Measurements from ENCODE around the gene IGSF10.

Gene IGSF10

DNA sequence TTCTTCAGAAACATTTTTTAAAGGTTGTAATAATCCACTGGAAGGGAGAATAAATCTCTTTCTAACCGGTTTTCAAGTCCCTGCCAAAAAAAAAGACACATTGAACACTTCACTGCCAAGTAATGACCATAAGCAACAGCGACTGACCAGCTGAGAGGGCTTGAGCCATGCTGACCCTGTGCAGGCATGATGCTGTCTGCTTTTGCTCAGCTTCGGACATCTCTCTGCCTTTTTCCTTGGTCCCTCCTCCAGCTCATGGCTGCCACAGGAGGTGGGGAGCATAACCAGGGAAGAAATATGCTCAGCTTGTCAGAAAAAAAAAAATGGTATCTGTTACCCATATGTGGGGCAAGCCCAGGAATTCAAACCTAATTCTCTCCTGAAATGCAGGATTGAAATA is 1.5 kb downstream of the IGSF10 start:
- DNase-seq, result no peak

DNA sequence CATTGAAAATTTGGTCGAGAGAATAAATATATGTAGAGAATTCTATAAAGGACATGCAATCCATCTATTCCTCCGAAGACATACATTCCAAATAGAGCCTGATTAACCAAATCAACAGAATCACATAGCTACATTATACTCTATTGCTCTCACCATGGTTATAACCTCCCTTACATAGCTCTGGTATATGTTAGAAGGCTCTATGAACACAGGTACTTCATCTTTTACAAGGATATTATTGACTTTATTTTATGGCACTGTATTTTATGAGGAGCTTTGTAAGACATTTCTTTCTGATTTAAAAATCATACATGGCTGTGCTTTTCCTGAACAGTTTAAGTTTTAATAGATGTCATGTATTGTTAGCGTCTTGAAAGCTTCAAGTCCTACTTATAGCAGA is 4.8 kb downstream of the IGSF10 start:
- DNase-seq, result no peak

DNA sequence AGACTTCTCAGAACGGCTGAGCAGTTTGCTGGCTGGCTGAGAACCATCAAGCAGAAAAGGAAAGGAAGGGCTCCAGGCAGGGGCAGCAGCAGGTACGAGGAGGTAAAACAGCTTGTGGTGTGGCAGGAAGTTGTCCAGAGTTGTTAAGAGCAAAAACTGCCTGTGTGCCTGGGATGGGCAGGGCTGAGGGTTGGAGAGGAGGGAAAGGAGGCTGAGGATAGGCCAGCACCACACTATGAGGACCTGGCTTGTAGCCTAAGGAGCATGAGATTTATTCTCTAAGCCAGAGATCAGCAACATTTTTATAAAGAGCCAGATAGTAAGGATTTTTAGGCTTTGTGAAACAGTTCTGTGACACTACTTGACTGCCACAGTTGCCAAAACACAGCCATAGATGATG is 8.0 kb downstream of the IGSF10 start:
- DNase-seq, result no peak

DNA sequence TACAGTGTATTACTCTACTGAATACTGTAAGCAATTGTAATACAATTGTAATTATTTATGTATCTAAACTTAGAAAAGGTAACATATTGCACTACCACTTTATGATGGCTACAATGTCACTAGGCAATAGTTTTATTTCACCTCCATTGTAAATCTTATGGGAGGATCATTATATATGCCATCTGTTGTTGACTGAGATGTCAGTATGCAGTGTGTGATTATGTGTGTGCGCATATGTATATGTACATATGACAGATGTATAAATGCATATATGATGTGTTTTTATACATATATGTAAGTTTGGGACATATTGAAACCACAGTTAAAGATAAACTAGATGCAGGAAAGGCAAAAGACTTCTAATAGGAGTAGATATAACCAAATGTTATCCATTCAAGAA is 8.5 kb downstream of the IGSF10 start:
- peak; percentile 24 for DNase-seq

DNA sequence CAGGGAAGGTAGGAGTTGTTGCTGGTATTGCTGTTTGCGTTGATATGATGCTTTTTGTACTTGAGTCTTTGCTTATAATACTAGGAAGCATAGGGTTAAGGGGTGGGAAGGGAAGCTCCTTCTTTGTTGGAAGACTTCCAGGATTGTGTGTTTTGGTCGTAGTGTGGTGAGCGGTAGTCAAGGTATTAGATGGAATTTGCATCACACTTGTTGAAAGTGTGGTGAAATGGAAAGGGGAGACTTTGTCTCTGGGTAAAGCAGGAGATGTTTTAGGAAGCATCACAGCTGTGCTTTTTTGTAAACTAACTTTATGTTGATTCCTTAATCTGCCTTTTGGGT is 14.9 kb downstream of the IGSF10 start:
- no peak for DNase-seq

DNA sequence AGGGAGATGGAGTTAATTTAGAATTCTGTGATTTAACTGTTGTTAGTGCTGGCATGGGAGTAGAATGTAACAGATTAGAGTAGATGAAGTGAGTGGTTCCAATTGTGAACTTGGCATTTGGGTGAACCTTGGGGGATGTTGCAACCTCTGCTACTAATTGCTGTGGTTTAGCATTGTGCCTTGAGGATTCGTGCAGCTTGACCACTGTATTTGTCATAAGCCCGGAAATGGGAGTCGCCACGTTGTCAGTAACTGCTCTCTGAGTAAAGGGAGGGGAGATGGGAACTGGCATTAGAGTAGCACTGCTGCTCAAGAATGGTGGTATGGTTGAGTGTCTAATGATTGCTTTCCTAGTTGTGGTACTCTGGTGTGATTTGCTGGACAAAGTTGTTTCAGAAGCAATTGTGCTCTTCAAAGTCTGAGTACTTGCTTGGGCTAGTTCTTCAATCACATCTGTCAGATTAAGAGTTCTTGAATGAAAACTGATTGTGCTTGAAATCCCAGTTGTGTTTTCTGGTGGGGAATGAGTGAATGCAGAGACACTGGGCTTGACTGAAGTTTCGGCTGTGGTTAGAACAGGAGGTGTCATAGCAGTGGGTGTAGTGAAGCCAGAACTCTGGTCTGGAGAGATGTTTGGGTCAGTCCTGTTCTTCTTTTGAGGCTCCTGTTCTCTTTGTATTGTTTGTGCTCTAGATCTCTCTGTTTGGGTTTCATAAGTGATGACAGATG is 15.4 kb downstream of the IGSF10 start:
- DNase-seq, result no peak

DNA sequence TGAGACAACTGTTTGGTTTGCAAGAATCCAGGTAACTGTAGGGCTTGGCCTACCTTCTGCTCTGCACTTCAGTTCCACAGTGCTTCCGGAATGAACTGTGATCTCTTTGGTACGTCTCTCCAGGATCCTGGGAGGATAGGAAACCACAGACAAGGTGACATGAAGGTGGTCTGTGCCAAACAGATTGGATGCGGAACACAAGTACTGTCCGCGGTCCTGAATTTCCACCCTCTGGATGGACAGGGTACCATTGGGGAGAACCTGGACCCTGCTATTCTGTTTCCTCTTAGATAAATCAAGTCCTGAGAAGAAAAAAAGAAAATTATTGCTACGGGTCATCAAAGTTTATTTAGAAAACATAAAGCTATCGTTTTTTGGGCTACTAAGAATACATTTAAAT is 17.3 kb downstream of the IGSF10 start:
- no peak for DNase-seq

DNA sequence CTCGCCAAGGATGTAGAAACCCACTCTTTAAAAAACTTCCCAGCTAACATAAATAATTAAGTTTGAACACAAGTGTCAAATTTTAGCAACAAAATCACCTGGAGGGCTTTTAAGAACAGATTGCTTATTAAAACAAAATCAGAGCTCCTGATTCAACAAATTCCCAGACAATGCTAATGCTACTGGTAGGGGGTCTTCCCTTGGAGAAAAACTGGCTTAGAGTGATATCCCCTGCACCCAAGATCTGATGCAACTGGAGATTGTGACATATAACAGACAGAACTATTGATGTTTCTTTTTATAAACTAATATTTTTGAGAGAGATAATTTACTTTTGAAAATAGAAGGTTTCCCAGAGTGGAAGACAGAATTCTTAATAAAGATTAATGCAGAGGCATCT is 19.9 kb downstream of the IGSF10 start:
- DNase-seq, result no peak

DNA sequence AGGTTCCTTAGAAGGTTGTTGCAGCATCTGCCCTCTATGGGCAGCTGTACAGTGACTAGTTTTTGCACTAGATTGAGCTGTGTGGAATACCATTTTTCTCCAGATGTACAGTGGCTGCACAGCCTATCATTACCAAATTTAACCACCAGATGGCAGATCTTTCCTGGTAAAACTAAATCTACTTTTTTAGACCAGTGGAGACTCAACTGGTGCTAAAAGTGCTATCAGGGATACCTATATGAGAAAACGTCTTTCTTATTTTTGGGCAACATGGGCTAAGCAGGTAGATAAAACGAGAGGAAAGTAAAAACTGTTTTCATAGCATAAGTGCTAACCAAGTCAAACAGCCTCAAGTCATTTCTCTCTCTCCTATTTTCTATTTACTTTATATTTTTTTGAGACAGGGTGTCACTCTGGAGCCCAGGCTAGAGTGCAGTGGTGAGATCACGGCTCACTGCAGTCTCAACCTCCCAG is 21.2 kb downstream of the IGSF10 start:
- peak; percentile 57 for DNase-seq

DNA sequence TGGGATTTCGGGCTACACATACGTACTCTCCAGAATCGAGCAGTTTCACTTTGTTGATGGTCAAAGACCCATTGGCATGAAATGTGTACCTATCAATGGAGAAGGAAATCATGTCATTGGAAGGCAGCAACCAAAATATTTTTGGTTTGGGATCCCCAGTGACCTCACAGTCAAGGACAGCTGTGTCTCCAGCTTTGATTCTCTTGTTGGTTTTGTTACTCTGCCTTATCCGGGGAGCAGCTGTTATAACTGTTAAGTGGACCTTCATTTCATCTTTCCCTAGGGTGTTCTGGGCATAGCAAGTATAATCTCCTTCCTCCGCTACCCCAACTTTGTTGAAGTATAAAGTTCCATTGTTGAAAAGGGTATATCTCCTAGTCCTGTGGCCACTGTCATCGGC is 23.0 kb downstream of the IGSF10 start:
- no peak for DNase-seq

DNA sequence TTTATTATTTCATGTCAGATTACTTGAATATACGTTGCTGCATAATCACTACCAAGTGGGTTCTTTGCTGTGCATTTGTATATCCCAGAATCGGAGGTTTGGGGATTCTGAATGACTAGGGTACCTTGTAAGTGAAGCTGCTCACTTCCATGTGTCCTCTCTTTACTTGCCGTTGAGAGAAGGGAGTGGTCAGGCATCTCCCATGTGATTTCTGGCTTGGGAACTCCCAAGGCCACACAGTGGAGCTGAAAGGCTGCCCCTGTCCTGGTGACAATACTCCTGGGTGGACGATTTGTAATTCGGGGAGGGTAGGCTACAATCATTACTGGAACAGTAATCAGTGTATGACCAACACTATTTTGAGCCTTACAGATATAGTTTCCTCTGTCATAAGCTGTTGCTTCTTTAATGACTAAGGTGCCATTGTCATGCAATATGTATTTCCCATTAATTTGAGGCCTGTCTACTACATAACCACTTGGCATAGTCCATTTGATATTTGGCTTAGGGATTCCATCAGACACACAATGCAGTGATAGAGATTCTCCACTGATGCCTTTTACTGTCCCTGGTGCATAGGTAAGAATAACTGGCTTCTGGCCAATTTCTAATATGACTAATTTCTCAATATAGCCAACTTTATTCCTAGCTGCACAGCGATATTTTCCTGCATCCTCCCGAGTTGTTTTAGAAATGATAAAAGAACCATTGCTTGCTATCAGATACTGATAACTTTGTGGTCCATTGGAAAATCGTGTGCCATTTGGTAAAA is 24.0 kb downstream of the IGSF10 start:
- no peak for DNase-seq

DNA sequence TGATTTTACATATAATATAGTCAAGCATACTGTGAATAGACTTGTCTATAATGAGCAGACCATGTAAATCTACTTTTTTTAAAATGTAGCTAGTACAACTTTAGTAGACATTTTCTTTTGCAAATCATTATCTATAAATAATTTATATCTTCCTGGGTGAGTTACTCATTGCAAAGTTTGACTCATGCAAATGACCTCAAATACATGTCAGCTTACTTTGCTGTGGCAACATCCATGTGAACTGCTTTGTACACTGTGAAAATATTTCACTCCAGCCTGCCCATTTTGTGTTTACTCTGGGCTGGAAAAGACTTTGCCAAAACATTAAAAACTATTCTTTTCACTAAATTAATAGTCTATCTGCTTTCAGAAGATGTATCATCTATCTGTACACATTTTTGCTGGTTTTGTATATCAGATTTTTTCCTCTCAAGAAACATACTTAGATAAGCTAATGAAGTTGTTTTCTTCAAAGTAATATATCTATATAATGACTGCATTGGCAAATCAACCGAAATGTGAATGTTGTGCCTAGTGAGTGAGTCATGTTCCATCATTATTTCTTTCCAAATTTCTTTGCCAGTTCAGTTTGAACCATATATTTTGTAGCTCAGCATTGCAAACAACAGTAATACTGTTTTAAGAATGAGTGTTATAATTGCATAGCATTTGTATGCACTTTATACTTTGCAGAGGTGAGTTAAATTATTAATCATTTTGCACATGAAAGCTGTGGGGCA is 26.5 kb downstream of the IGSF10 start:
- DNase-seq, result no peak

DNA sequence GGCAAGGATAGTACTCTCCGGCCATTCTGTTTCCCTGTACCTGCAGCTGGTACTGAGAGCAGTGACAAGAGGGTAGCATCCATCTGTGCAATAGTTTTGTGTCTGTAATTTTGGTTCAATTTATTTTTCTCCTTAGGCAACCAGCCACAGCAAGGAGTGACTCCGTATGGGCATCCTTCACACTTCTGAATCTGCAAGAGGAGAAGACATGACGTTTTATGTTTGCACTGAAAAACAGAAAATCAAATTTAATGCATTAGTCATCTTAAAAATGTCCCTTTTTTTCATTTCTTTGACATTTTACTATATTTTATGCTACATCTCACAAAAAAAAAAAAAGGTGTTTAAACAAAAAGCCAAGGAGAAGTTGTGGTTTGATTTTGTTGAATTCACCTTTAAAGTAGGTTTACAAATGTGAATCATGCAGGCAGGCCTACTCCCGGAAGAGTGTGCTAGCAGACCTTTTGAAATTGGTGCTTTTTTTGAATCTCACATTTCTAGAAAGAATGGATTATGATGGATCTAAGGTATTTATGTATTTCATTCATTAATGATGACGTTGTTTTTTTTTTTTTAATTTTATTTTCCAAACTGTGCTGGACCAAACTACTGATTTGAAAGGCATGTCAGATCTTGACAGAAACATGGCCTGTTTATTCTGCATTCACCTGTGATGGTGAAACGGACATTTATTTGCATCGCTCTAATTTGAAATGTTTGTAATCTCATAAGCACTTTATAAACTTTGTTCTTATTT is 28.1 kb downstream of the IGSF10 start:
- no peak for DNase-seq

DNA sequence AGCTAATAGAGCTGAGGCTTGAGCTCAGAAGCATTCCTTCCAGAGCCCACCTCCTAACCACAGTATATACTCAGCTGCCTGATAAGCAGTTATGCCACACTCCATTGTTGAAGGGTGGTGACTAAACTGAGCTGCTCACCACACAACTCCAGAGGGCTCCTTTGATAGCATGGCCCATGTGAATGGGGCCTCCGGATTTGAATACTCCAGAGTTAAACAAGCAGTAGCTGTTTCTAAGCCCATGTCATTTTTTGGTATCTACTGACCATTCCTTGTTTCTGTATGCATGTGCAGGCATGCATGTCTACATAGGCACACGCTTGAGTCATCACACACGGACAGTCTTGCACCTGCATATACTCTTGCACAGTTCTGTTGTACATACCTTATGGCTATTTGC is 28.9 kb downstream of the IGSF10 start:
- DNase-seq, result no peak

DNA sequence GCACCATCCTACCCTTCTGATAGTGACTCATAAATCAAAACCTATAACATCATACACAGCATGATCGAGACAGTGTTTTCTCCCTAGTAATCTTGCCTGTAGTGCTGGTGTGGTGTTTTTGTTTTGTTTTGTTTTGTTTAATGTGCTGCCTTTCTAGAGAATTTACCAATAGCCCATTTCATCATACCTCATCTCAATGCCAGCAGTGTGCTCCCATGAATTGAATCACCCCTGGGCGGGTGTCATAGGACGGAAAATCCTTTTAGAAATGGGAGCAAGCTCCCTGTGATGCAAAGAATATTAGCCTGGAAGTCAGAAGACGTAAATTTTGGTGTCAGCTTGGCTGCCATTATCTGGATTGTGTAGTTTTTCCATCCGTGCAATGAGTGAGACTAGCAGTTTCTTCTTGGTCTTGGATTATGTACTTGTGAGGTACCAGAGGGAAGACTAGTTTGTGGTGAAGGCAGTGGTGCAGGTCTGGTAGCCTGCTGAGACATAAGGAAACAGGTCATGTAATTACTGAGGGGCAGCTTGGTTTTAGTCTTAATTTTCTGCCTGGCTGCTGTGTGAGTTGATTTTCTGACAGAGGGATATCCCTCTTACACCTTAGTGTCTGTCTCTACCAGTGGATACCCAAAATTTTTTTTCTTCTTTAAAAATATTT is 29.9 kb downstream of the IGSF10 start:
- DNase-seq, result no peak

DNA sequence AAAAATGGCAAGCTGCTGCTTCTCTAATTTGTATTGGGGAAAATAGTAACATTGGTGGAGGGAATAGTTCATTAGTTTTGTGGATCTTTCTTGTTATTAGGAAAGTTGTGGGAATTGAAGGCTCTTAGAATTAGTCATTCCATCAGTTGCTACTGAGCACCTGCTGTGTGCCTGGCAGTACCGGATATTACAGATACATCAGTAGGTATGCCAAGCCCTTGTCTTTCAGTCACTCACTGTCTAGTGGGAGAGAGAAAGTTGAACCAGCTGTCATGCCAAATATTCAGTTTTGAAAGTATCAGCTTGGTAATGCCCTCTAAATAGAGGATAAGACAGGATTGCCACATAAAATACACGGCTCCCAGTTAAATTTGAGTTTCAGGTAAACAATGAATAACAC is 32.5 kb downstream of the IGSF10 start:
- no peak for DNase-seq

DNA sequence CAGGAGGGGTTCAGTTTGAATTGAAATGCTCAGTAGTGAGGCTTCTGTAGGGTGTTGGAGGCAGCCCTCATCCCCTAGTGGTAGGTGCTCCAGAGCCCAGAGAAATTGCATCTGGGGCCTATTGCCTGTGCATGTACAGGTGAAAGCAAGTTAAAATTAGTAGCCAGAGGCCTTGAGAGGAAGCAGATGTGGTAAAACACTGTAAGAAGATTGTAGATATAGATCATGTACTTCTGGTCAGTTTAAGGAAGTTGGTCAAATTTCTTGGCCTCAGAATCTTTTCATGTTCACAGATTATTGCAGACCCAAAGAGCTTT is 34.6 kb downstream of the IGSF10 start:
- DNase-seq, result no peak

DNA sequence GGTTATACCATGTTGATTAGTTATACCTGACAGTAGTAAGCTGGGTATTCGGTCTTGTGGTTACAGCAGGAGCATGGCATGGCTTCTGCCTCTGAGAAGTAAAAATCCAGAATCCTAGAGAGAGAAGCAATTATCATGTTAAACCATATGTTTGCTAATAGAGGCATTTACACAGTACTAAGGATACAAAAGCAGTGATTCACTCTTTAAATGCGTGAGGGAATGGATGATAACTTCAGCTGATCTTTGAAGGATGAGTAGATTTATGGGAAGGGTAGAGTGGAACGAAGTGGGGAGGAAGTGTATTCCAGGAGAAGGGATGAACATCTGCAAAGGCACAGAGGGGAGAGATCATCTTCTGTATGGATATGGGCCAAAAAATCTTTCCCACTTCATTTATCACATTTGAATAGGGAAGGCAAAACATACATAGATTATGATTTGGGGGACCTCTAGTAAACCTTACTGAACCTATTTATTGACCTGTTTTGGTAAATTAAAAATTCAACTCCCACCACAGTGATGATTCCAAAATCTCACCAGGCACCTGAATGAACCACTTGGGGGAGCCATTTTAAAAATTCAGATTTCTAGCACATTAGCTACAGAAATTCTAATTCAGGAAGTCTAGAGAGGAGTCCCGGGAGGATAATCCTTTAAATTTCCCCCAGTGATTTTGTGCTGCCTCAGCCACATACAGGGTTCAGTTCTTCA is 35.1 kb downstream of the IGSF10 start:
- no peak for DNase-seq

DNA sequence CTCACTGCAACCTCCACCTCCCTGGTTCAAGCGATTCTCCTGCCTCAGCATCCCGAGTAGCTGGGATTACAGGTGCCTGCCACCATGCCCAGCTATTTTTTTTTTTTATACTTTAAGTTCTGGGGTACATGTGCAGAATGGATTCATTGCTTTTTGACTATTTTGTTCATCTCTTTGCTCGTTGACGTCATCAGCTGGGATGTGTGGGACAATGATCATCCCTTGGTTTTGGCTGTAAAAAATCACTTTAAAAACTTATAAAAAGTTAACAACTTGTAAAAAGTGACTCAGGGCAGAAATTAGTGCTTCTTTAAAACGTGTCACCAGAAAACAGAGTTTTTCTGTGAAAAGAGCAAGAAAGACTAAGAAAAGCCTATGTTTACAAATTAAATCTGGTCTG is 37.8 kb downstream of the IGSF10 start:
- no peak for DNase-seq

DNA sequence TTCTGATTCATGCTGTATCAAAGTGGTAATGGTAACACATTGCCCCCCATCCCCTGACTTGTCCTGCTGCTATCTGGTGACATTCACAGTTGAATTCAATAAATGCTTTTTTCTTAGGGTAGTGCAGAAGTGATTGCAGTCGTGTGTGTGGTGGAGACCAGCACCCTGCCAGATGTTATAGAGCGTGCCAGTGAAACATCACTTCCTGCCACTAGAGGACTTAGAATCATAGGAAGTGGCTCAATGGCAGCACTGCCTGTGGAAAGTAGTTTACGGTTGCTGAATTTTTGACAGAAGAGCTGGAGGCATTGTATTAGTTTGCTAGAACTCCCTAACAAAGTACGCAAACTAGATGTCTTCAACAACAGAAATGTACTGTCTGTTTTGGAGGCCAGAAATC is 38.9 kb downstream of the IGSF10 start:
- DNase-seq, result no peak

DNA sequence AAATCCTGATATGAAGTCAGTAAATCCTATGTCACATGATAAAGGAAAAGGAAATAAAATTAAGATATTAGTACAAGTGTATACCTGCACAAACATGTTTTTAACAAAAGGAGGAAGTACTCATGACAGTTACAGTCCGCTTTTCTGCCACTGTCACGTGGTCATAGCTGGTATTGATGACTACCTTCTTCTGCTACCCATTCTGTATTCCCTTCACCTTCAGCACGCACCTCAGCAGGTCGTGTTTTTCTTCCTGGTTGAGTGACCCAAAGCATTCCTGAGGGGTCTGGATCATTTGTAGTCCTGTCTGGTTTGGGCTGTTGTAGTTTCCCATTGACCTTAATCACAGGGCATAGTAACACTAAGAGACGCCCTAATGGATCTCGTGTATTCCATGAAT is 41.1 kb downstream of the IGSF10 start:
- DNase-seq, result no peak

DNA sequence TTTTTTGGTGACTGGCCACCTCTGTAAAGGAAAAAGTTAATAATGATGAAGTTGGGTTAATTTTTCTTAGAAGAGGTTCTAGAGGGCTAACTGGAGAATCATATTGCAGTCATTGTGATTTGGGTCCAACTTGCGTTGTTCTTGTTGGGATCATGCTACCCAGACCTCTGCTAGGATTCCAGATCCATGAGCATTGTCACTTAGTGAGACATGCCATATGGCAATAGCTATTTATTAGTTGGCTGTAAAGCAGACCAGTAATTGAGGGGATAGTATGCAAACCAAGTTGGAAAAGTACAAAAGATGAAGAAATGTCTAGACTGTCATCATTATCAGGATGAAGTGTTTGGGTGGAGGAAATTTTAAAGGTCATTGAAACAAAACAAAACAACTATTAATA is 45.6 kb downstream of the IGSF10 start:
- no peak for DNase-seq
